H1 (cell line): Measurements from ENCODE around the gene TMEM125.

ENCODE experiments used
- RXRA ChIP-seq: IDR thresholded peaks from 2 replicates; pipeline ENCODE4 v1.6.1; 2011; ENCODE audit warnings: low read depth, mild to moderate bottlenecking, low read length, moderate library complexity; ENCODE audit not compliant: insufficient read depth
- SUZ12 ChIP-seq: fragments of 200-600 bp; sonication (generic); IDR thresholded peaks from 2 replicates; pipeline ENCODE4 v1.6.1; 2012; ENCODE audit warnings: mild to moderate bottlenecking, inconsistent platforms, low read length, moderate library complexity, mixed read lengths
- TAF1 ChIP-seq: IDR thresholded peaks from 2 replicates; pipeline ENCODE4 v1.6.1; 2011; ENCODE audit warnings: mild to moderate bottlenecking, low read depth, low read length

DNA sequence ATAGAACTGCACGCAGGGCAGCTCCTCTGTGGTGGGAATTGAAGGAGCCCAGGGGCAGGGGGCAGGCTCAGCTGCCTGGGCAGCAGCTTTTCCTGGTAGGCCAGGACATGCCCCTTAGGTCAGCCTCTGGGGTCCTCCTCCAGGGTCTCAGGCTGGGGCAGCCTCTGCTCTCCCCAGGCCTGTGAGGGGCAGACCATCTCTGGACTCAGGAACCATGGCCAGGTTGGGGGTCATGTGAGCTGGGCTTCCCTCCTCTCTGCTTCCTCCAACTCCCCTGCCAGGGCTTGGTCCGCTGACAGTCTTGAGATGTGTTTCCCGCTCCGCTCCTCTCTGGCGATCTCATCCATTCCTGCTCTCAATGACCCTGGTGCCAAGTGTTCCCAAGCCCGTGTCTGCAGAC, 9.9 kb downstream of the TMEM125 start:
- TF ChIP-seq RXRA (no peak), TAF1 (no peak), SUZ12 (no peak)
